DMS79 (cell line): ENCODE measurements around the gene CENPF.
"Not testable (repeated sequence)": the region's sequence is repeated elsewhere in the genome, so short reads cannot be mapped to it uniquely, and the experiment has no call there.

Experiments
- DNase-seq: peaks from one replicate; lab custom pipeline; 2025; lab: John Stamatoyannopoulos, UW

CENPF gene, protein sequence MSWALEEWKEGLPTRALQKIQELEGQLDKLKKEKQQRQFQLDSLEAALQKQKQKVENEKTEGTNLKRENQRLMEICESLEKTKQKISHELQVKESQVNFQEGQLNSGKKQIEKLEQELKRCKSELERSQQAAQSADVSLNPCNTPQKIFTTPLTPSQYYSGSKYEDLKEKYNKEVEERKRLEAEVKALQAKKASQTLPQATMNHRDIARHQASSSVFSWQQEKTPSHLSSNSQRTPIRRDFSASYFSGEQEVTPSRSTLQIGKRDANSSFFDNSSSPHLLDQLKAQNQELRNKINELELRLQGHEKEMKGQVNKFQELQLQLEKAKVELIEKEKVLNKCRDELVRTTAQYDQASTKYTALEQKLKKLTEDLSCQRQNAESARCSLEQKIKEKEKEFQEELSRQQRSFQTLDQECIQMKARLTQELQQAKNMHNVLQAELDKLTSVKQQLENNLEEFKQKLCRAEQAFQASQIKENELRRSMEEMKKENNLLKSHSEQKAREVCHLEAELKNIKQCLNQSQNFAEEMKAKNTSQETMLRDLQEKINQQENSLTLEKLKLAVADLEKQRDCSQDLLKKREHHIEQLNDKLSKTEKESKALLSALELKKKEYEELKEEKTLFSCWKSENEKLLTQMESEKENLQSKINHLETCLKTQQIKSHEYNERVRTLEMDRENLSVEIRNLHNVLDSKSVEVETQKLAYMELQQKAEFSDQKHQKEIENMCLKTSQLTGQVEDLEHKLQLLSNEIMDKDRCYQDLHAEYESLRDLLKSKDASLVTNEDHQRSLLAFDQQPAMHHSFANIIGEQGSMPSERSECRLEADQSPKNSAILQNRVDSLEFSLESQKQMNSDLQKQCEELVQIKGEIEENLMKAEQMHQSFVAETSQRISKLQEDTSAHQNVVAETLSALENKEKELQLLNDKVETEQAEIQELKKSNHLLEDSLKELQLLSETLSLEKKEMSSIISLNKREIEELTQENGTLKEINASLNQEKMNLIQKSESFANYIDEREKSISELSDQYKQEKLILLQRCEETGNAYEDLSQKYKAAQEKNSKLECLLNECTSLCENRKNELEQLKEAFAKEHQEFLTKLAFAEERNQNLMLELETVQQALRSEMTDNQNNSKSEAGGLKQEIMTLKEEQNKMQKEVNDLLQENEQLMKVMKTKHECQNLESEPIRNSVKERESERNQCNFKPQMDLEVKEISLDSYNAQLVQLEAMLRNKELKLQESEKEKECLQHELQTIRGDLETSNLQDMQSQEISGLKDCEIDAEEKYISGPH (N-terminal part only)

DNA sequence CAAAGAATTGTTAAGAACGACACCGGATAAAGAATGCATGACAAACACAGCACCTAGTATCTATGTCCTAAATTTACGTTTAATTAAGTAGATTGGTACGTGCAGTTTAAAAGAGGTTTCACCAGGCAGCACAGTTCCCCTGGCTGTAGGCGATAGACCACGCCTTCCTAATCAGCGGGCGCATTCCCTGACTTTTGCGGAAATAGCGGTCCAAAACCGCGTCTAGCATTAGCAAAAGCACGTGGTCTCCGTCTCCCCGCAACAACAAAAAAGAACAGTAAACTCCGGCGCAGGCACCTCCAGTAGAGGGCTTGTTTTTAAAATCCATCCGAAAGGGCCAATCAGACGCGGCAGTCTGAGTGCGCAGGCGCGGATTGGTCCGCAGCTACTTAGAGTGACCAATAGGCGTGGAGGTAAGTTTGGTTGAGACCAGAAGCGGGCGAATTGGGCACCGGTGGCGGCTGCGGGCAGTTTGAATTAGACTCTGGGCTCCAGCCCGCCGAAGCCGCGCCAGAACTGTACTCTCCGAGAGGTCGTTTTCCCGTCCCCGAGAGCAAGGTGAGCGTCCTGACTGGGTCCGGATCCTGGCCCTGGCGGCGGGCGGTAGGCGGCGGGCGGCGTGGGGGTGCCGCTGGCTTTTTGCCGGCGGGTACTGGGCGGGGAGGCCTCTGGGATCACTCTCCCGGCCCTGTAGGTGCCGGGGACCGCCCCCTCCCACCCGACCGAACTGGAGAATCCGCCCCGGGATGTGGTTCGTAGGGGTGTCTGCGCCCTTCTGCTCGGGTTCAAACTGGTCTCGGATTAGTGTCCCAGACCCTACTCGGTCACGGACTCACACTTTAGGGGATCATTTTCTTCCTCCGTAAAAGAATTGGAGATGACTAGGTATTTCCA lies at the start of gene CENPF:
Gene CENPF (plus strand): TSS at position 432 of the 894 bp plus-strand sequence. CDS start 10,560 bp downstream, outside the sequence.
- DNase-seq, result peak; percentile 94

GRCh38 chr1:214557952-214558735 lies 44.9 kb upstream of the CENPF start:
- no peak for DNase-seq

DNA sequence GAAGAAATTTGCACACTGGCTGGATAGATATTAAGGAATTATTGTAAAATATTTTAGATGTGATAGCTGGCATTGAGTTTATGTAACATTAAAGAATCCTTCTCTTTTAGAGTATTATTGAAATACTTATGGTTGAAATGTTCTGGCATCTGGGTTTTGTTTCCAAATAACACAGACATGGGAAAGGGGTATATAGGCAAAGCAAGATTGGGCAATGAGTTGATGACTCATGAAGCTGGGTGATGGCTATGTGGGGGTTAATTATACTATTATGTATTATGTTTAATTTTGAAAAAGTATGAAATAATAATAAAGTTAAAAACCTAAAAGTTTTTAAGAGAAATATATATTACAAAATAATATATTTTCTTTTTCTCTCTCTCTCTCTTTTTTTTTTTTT lies 39.1 kb upstream of the CENPF start:
- no peak for DNase-seq

- no peak for DNase-seq
Measured at GRCh38 chr1:214565310-214565709, 37.7 kb upstream of the CENPF start.

DNA sequence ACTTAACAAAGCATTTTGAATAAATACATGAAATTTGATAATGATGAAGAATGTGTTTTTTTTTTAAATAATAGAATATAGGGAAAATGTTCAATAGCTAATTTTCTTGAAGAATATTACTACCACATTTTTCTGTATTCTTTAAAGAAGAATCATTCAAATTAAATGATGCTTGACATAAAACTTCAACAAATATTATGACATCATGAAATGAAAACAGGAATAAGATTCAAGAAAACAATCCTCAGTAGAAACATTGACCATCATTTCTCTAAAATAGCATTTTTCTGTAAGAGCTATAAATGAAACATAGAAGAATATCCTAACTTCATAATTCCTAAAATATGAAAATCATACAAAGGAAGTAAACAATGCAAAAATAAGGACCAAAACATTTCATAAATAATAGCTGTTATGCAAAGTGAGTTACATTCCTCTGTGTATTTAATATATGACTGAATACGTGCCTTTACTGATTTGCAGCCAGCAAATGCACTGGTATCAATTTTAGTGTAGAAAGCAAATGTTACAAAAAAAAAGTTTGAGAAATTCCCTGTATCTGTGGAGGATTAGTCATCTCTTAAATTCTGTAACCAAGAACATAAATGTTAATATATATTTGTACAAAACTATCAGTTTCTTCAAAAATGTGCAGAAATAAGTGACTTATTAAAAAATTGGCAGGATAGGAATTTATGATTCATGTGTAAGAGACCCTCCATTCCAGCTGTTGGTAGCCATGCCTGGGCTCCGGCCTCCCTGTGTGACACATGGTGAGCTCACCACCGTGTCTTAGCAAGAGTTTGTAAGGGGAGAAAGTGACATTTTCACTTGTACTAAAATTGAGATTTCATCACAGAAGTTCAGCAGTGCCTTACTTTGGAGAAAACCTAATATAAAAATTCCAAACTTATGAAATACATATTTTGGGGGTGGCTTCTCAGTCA lies 36.6 kb upstream of the CENPF start:
- DNase-seq, result no peak

GRCh38 chr1:214567481-214567980 lies 35.5 kb upstream of the CENPF start:
- DNase-seq, result no peak

- DNase-seq, result no peak
Measured at GRCh38 chr1:214568328-214568727, 34.7 kb upstream of the CENPF start.

DNA sequence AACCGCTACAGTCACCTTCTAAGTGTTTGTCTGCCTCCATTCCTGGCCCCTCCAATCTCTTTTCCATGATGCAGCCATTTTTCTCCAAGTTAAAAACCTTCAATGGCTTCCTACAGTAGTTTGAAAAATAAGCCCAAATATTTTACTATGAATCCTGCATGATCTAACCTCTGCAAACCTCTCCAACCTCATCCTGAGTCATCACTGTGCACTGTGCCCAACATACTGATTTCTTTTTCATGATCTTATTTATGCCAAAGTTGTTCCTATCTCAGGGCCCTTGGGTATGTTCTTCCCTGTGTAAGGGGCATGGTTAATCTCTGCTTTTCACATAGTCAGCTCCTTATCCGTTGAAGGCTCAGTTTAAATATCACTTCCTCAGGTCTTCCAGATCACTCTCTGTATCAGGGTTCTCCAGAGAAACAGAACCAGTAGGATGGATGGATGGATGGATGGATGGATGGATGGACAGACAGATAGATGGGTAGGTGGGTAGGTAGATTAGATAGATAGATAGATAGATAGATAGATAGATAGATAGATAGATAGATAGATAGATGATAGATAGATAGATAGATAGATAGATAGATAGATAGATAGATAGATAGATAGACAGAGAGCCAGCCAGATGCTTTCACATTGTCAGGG lies 33.5 kb upstream of the CENPF start:
- DNase-seq, result no peak

DNA sequence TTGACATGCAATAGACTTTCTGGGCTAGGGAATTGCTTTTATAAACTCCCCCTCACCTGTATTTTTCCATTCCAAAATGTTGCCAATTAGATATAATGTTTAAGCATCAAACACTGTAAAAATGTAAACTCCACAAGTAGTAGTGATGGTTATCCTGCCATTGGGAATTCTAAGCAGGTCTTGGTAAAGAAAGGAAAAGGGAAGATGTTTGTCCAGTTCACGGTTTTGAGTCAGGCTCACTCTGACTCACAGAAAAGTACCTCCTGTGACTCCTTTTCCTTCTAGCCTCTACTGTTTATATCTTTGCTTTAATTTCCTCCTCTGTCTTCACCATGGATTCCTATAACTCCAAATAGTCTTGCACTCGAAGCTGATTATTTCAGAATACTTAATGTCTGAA lies 32.6 kb upstream of the CENPF start:
- DNase-seq, result no peak

- DNase-seq, result no peak
Measured at GRCh38 chr1:214571281-214571680, 31.7 kb upstream of the CENPF start.

- no peak for DNase-seq
Measured at GRCh38 chr1:214573386-214574318, 29.3 kb upstream of the CENPF start.

DNA sequence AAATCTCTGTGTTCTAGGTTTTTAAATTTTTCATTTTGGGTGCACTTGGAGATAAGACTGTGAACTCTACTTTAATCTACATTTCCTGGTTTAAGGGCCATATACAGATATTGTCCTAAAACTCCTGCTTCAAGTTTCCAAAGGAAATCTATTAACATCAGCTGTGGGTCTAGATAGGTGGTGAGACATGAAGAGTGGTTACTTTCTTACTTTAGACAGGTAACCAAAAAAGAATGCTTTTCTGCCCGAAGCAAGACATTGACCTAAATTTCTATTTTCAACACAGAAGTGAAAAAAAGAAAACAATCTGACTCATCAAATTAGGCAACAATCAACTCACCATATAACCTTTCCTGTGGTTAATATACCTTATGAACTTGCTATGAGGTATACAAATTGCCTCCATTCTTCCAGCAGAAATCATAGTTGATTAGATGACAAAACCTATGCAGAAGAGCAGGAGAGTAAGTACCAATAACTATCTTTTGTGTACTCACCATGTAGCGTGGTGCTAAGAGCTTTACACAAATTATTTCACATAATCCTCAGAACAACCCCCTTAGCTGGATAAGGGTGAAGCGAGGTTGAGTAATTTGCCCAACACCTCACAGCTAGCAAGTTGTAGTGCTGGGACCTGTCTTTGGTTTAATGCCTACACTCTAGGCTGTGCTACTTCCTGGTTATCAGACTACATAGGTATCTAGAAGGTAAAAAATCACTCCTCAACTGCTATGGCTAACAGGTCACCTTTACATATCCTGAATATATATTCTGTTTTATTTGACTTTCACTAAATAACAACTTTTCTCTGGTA lies 28.2 kb upstream of the CENPF start:
- DNase-seq, result no peak

- not testable (repeated sequence) for DNase-seq
Measured at GRCh38 chr1:214576120-214576519, 26.9 kb upstream of the CENPF start.

DNA sequence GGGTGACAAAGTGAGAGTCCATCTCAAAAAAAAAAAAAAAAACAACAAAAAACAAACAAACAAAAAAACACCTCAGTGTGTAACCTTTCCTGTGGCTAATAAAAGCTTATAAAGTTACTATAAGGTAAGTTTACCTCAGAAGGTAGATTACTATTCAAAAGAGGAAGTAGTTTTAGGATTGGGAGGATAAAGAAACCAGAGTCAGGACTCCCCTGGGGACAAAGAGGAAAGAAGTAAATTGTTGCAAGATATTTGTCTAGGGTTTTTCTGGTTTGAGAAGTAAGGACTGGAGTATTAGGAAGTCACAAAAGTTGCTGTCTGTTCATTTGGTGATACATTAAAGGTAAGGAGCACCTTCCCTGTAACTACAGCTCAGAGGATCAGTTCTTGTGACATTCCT lies 23.8 kb upstream of the CENPF start:
- no peak for DNase-seq

GRCh38 chr1:214581785-214582184 lies 21.2 kb upstream of the CENPF start:
- no peak for DNase-seq

DNA sequence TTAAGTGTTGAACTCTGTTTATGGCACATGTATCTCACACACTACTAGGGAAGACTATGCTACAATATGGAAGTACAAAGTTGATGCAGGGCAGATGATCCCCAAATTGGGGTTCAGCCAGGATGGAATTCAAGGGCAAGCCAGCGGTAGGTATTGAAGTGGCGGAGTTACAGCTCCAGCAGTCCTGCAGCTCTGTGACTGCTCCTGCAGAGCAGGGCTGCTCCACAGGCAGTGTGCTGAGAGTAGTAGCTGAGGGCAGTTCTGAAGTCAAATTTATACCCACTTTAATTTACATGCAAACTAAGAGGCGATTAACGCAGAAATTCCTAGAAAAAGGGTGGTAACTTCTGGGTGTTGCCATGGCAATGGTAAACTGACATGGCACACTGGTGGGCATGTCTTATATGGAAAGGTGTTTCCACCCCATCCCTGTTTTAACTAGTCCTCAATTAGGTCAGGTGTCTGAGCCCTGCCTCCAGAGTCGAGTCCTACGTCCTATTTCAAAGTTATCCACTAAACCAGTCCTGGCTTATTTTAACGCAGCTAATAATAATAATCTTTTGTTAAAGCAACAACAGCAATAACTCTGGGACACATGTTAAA lies 20.6 kb upstream of the CENPF start:
- DNase-seq, result no peak
